Activated T-cell treated with anti-CD3 and anti-CD28 coated beads for 48 hours (primary cell): ENCODE data around the gene KLF6.
A peak's percentile ranks its signal among the peaks of the same experiment; 100 is the strongest.

Source experiments
- DNase-seq: peaks from one replicate; pipeline ENCODE4 v3.0.0-alpha.2; 2020; ENCODE audit warnings: low read depth

The KLF6 gene

DNA sequence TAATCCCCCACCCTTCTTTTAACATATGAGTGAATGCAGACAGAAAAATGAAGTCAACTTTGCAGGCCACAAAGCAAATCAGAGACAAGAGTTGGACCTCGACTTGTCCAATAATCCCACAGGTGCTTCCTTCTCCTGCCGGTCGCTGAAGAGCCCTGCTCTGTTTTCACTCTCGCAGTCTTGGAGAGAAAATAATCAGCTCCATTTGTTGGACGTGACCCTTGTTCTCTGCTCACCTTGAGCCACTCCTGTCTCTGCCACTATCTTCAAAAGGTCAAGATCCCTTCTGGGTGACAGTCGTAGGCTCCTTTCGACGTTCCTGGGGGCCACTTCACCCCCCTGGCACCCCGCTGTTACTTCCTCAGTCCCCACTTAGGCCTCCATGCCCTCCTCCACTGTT, 2.8 kb upstream of the KLF6 start:
- DNase-seq: no peak

GRCh38 chr10:3787016-3787400, 2.0 kb upstream of the KLF6 start:
- no peak for DNase-seq

GRCh38 chr10:3786295-3787015, 1.4 kb upstream of the KLF6 start:
- no peak for DNase-seq

GRCh38 chr10:3785851-3786271, 852 bp upstream of the KLF6 start:
- DNase-seq: no peak

DNA sequence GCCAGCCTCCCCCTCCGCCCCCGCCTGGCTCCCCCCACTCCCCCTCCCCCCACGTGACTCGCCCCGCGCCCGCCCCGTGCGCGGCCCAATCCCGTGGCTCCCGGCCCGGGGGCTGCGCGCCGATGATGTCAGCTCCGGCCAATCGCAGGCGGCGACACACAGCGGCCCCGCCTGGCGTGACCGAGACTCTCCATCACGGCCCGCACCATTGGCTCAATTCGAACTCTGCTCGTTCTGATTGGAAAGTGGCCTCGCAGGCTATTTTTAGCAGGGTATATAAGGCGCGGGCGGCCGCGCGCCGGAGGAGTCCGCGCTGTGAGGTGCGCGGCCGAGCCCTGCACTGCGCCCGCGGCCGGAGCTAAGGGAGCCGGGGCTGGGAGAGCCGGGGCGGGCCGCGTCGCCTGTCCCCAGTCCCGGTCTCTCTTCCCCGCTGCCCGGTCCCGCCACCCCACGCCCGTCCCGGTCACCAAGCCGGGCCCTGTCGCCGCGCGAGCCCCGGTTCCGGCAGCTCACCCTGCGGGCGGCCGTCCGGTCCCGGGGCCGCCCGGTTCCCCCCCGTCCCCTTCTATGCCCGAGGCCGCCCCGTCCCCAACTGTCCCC, 342 bp upstream of the KLF6 start:
- DNase-seq: peak; percentile 99

DNA sequence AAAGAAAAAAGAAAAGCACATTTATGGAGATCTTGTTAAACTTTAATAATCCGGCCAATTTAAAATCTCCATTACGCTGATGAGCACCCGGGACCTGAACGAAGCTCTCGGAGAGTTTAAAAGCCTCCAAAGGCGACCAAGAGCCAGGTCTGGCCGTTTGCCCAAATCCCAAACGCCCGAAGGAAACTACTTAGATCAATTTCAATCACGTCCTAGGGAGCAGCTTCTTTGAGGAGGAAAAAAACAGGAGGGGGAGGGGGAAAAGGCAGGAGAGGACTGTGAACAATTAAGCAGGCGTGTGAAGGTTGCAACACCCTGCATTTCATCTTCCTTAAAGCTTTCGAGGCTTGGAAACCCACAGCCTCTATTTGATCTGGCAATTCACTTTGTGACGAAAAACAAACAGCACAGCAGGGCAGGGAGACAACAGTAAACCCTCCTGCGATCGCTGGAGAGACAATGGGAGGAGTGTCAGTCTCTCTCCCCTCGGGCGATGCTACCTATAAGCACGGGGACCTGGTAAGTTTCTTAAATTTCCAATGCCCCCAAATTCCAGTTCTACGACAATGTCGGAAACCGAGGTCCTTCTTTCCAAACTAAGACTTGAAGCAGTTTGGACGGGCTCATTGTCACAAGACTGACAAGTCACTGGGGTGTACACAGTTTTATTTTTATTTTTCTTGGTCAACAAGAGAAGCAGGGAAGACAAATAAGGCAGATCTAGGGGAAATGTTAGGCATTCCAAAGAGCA, 1.2 kb downstream of the KLF6 start:
- DNase-seq: no peak

- DNase-seq: peak; percentile 72
Measured at GRCh38 chr10:3783316-3783681, 1.7 kb downstream of the KLF6 start.

DNA sequence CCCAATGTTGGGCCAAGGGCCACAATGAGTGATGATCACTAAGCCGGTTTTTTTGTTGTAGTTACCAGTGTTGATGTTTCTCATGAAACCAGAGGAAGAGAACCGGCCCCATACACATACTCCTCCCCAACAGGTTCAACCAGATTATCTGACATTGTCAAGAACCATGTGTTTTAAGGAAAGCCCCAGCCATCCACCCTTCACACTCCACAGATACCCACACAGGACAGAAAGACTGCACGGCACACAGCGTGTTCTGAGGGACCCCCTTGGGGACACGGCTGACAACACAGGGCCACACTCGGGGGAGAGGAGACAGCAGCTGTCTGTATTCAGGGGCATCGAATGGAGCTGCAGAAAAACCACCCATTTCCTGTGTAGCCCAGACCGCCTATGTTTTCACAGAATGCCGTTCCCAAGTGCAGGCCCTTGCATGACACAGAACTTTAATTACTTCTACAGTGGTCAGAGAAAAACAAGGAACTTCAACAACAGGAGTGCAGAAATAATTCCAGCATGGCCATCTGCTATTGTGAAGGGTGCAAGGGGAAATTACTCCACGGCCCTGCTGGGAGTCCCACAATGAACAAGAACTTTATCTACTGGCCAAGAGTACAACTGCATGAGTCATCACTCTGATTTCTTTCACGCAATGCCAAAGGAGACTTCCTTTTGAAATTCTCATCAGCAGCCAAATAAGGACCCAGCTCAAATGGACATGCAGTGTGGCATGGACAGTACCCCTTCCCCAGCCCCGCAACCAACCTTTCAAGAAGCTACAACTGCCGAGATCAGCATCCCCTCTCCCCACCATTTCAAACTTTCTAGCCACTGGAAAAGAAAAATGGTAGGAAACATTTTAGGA, 2.3 kb downstream of the KLF6 start:
- no peak for DNase-seq

- DNase-seq: no peak
Measured at GRCh38 chr10:3782146-3782450, 2.9 kb downstream of the KLF6 start.

DNA sequence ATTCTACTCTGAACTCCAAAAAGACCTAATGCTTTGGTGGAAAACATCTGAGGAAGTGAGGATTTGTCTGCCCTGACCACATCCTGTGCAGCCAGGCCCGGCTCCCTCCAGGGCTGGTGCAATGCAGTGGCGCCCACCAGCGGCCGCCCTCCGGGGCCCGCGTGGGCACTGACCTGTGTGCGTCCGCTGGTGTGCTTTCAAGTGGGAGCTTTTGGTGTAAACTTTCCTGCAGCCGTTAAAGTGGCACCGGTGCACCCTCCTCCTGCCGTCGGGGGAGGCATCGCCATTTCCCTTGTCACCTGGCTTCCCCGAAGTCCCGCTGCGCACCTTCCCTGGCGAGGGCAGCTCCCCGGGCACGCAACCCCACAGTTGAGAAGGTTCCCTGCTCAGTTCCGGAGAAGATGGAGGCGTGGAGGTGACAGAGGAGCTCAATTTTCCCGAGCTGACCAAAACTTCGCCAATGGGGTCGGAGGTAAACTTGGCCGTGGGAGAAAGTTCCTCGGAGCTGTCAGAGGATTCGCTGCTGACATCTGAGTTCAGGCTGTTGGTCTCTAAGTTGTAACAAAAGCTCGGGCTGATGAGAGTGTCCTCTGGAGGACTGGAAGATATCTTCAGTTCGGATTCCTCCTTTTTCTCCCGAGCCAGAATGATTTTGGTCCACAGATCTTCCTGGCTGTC, 3.4 kb downstream of the KLF6 start:
- DNase-seq: no peak

- no peak for DNase-seq
Measured at GRCh38 chr10:3780771-3781467, 4.1 kb downstream of the KLF6 start.

GRCh38 chr10:3780021-3780770, 4.8 kb downstream of the KLF6 start:
- no peak for DNase-seq

DNA sequence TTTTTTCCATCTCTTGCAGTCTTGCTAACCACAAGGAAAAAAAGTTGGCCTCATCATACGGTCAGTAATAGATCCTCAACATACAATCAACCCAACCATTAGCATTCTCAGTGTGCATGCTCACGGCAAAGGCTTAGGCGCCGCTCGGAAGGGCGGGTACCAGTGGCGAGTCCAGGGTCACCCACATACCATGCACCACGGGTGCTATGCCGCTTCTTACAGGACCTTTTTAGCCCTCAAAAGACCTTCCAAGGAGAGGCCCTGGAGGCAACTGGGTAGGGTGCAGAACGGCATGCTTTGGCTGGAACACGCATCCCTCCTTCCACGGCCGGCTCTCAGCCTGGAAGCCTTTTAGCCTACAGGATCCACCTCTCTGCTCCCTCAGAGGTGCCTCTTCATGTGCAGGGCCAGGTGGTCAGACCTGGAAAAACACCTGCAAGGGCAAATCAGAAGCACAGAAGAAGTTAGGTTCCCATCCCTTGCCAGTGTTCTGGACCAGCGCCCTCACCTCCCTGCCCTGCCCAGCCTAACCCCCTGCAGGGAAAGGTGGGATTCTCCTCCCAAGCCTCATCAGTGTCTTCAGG, 5.8 kb downstream of the KLF6 start:
- no peak for DNase-seq

DNA sequence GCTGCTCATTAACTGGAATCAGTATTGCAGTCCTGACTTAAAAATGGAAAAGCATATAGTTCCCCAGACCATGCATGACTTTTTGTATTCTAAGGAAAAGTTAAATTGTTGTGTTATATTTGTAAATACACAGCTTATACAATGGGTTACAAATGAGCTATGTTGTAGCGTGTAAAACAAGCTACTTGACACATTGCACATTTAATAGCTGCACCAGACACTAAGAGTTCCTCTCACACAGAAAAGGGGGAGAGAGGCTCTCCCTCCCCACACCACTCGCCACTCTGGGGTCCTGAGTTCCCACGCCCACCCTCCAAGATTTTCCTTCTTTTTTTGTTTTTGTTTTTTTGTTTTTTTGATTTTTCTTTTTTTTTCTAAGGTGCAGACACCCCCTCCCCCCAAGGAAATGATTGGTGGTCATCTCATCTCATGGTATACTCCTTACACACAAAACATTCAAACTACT, 6.3 kb downstream of the KLF6 start:
- no peak for DNase-seq

DNA sequence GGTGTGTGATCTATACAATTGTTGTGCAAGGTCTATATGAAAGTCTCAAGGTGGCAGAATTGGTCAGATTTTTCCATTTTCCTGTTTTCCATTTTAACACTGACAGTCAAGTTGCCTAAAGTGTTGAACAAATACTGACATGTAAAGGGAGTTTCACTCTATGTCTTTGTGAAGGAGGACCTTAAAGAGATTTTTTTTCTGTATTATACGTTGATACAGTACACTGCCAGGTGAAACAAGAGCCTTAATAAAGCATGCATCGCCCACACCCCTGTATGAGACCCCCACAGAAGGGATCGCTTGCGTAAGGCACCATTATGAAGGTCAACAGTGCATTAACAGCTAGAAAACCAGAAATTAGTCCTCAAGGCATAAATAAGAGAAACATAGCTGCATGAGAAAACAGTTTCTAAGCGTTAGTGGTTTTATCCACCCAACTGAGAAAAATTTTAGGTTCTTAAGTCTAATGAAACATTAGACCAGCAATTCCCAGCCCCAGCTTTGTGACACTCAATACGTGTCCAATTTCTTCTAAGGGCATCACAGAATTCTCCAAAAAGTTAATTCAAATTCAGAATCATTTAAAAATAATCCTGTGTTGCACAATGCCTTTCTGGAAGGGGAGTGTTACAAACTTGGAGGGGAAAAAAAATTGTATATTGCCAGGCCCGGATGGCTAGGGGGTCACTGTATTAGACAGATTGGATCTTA, 6.9 kb downstream of the KLF6 start:
- no peak for DNase-seq

DNA sequence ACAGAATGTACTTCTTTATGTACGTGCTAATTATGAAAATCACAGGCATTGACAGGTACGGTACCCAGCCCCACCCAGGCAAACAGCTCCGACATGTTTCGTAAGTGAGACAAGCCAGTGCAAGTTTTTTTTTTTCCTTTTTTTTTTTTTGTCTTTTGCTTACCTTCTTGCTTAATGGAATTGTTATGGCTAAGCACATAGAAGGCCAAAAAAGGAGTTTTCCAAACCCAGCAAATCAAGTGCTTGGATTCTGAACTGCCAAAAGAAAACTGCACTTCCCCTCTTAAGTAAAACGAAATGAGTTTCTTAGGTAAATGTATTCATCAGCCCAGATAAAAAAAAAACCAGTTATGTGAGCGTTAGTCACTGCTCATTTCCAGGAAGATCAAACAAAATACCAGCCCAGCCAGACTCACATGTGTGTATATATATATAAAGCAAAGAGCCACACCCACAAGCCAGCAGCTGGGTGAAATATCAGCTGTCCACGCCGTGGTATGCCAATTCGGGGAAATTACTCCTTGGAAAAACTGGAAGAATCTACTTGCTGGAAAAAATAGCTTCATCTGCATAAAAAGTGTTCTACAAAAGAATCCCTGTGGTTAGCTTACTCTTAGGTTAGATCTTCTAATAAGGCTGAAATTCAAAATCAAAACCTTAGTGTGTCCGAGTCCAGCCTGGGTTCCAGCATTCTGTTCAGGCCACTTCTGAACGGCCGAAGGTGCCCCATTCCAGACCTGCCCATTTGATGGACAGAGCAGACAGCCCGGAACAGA, 8.0 kb downstream of the KLF6 start:
- DNase-seq: no peak

- no peak for DNase-seq
Measured at GRCh38 chr10:3775696-3776551, 9.1 kb downstream of the KLF6 start.
